Thoracic aorta (tissue), 2 donors: ENCODE results near the gene CD200. TPM values are rescaled to one million over a fixed set of nuclear protein-coding genes. Genes with fewer than 3 reads are reported as not detected.

Experiments used
- ATAC-seq: fragments of 150-250 bp; one replicate; pipeline ENCODE4 v1.8.0; 2017; ENCODE audit warnings: low read depth; ENCODE audit not compliant: insufficient number of reproducible peaks, low FRiP score
- DNase-seq: peaks from one replicate; pipeline ENCODE4 v3.0.0-alpha.2; 2020; ENCODE audit warnings: low spot score
- H3K27ac ChIP-seq, 2 donors: fragments of 200-600 bp; sonication (generic); 1 replicate in 1 of 2; 2 replicates in 1 of 2; pipeline ENCODE4 v1.5.1; 2016; ENCODE audit warnings: mild to moderate bottlenecking in 2 of 2, moderate library complexity in 2 of 2
- H3K27me3 ChIP-seq: fragments of 200-600 bp; sonication (generic); replicated peaks from 2 replicates; pipeline ENCODE4 v1.6.0; 2016; ENCODE audit warnings: mild to moderate bottlenecking; ENCODE audit not compliant: insufficient read depth
- H3K36me3 ChIP-seq: fragments of 200-600 bp; sonication (generic); one replicate; pipeline ENCODE4 v1.5.1; 2016
- H3K4me1 ChIP-seq, 2 donors: fragments of 200-600 bp; sonication (generic); 1 replicate in 1 of 2; 2 replicates in 1 of 2; pipeline versions ENCODE4 v1.5.1 to v1.6.0; 2016; ENCODE audit warnings: low read depth in 2 of 2, mild to moderate bottlenecking in 1 of 2; ENCODE audit not compliant: control insufficient read depth in 1 of 2
- H3K4me3 ChIP-seq: fragments of 200-600 bp; sonication (generic); 2 replicates; pipeline ENCODE4 v1.5.1; 2016; ENCODE audit warnings: mild to moderate bottlenecking
- H3K9me3 ChIP-seq: fragments of 200-600 bp; sonication (generic); 2 replicates; pipeline ENCODE4 v1.5.1; 2016
- CTCF ChIP-seq: fragments of 200-600 bp; sonication (generic); IDR thresholded peaks from one replicate; pipeline ENCODE4 v1.5.1; 2019; ENCODE audit warnings: antibody characterized with exemption
- total RNA-seq, 2 donors: library from RNA; depleted of rRNA; stranded (reverse); fragments of >200 nt; gene quantifications; one replicate each; pipeline versions ENCODE4 v1.1.0 to v1.2.3, GENCODE V29; 2016

The CD200 gene
- total RNA-seq, 2 donors from 2014 or later = 22.5 to 42.2 TPM

- Histone ChIP-seq H3K4me3 (no peak overlapping the region), H3K27me3 (no peaks in the 10 kb centered on the region), H3K9me3 (no peaks in the 10 kb centered on the region), H3K27ac (peak overlapping the region; percentile 68 to 72), H3K4me1 (peaks cover 14 to 44% of the 10 kb centered on the region in 2 donors), H3K36me3 (peaks cover 10% of the 10 kb centered on the region)
- TF ChIP-seq CTCF = no peak
- no peak for ATAC-seq
- DNase-seq = no peak
These were observed 20.4 kb downstream of the CD200 start for GRCh38 chr3:112353365-112353764.

DNA sequence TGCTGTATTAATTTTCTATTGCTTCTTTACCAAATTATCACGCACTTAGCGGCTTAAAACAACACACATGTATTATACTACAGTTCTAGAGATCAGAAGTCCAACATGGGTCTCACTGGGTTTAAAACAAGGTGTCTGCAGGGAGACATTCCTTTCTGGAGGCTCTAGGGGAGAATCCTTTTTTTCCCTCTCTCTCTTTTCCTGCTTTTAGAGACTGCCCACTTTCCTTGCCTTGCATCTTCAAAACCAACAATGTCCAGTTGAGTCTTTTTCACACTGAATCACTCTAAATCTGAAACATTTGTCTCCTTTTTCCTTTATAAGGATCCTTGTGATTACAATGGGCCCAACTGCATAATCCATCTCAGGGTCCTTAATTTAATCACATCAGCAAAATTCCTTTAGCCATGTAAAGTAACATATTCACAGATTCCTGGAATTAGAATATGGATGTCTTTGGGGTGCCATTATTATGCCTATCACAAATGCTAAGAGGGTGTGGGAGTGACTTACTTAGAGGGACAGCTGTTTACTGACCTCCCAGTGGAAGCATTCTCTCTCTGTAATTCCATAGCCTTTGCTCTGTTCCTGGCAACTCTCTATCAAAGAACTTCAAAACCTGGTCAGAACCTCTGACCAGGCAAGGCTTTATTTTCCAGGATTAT is 21.8 kb downstream of the CD200 start:
- no peaks in the 10 kb centered on the region for H3K27me3 ChIP-seq
- H3K36me3 ChIP-seq = peaks cover 7% of the 10 kb centered on the region
- H3K4me3 ChIP-seq = no peak overlapping the region
- TF ChIP-seq CTCF = no peak
- ATAC-seq (no peak), DNase-seq (no peak)
- peak overlapping the region in 1 of 2 donors; percentile 29 for H3K27ac ChIP-seq
- H3K4me1 ChIP-seq = peaks cover 14 to 52% of the 10 kb centered on the region in 2 donors
- no peaks in the 10 kb centered on the region for H3K9me3 ChIP-seq

GRCh38 chr3:112355307-112355687 is 22.3 kb downstream of the CD200 start:
- Histone ChIP-seq H3K36me3 (peaks cover 7% of the 10 kb centered on the region), H3K4me3 (no peak overlapping the region), H3K27me3 (no peaks in the 10 kb centered on the region), H3K4me1 (peaks cover 14 to 51% of the 10 kb centered on the region in 2 donors), H3K9me3 (no peaks in the 10 kb centered on the region), H3K27ac (peak overlapping the region in 1 of 2 donors; percentile 6)
- DNase-seq (no peak), ATAC-seq (no peak)
- TF ChIP-seq CTCF = no peak

- no peaks in the 10 kb centered on the region for H3K9me3 ChIP-seq
- peak; percentile 38 for ATAC-seq
- H3K4me1 ChIP-seq = peaks cover 19 to 47% of the 10 kb centered on the region in 2 donors
- H3K36me3 ChIP-seq = no peaks in the 10 kb centered on the region
- no peak for DNase-seq
- H3K4me3 ChIP-seq = peak overlapping the region; percentile 56
- no peaks in the 10 kb centered on the region for H3K27me3 ChIP-seq
- no peak for TF ChIP-seq CTCF
- peak overlapping the region; percentile 74 to 87 for H3K27ac ChIP-seq
These were observed 25.2 kb downstream of the CD200 start for GRCh38 chr3:112357930-112358780.

- TF ChIP-seq CTCF = no peak
- Histone ChIP-seq H3K27ac (peak overlapping the region; percentile 81 to 87), H3K4me3 (no peak overlapping the region), H3K36me3 (no peaks in the 10 kb centered on the region), H3K27me3 (no peaks in the 10 kb centered on the region), H3K9me3 (no peaks in the 10 kb centered on the region), H3K4me1 (peaks cover 34 to 68% of the 10 kb centered on the region in 2 donors)
- ATAC-seq (peak; percentile 77), DNase-seq (no peak)
These were observed 27.6 kb downstream of the CD200 start for GRCh38 chr3:112360561-112360960.
